GM12891 (cell line): Measurements from ENCODE around the gene LANCL1.

Experiments
- DNase-seq: peaks from one replicate; pipeline ENCODE4 v3.0.0; 2011; ENCODE audit warnings: low spot score; ENCODE audit not compliant: insufficient read length
- FAIRE-seq: peaks from 2 replicates; lab custom pipeline; 2011; peaks lifted over from hg19 to GRCh38; lab: Jason Lieb, UNC
- PAX5 ChIP-seq: IDR thresholded peaks from 2 replicates; pipeline ENCODE4 v1.6.1; 2011; ENCODE audit warnings: low read length, moderate library complexity, mild to moderate bottlenecking; ENCODE audit not compliant: insufficient read depth, severe bottlenecking
- POLR2A ChIP-seq: IDR thresholded peaks from 2 replicates; pipeline ENCODE4 v1.6.1; 2011; ENCODE audit warnings: low read depth, low read length, control low read depth
- POLR2AphosphoS5 ChIP-seq: IDR thresholded peaks from 2 replicates; pipeline ENCODE4 v1.6.1; 2011; ENCODE audit warnings: low read depth, low read length, control low read depth
- POU2F2 ChIP-seq: IDR thresholded peaks from 2 replicates; pipeline ENCODE4 v1.6.1; 2011; ENCODE audit warnings: low read depth, mild to moderate bottlenecking, control low read depth, low read length, moderate library complexity
- SPI1 ChIP-seq: IDR thresholded peaks from 2 replicates; pipeline ENCODE4 v1.6.1; 2011; ENCODE audit warnings: low read depth, low read length, control low read depth
- TAF1 ChIP-seq: IDR thresholded peaks from 2 replicates; pipeline ENCODE4 v1.6.1; 2011; ENCODE audit warnings: low read depth, low read length, control low read depth

The LANCL1 gene

DNA sequence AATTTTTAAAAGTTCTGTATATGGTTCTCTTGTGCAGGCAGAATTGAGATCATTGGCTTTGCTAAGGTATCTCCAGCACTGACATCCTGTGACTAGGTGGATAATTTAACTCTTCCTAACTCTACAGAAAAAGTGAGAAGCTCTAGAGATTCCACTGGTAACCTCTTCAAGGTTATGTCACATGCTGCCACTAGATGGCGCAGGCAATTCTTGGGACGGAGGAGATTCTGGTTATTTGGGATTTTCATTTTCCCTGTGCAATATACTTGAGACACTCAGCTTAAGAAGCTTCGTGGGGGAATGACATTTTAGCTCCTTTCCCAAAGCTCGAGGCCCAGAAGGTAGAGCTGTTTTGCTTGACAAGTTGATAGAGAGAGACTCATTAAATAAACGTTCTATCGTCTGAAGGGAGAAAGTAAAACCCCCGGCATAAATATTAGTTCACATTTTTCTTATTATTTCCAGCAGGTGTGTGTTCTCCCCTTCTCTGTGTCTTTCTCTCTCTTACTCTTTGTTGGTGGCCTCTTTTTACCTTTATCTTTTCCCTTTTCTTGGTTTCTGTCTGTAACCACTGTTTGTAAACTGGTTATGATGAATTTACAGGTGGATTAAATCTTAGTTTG is 26.6 kb upstream of the LANCL1 start:
- DNase-seq: no peak
- FAIRE-seq: no peak
- TF ChIP-seq POLR2AphosphoS5 (no peak), PAX5 (no peak), TAF1 (no peak), POLR2A (no peak), POU2F2 (no peak), SPI1 (no peak)

DNA sequence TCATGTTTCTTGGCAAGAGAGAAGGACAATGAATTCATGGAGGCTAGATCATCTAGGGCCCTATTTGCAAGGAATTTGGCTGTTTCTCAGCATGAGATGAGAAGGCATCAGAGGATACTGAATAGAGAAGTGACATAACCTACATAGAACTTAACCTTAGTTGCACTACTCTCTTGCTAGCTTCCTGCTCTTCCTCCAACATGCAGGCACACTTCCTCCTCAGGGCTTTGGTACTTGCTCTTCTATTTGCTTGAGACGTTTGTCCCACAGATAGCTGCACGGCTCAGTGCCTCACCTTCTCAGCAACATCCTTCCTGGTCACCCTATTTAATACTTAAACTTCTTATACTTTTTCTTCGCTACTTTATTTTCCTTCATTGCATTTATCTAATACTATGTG is 20.0 kb upstream of the LANCL1 start:
- DNase-seq: no peak
- TF ChIP-seq PAX5: no peak
- no peak for TF ChIP-seq POLR2A
- TF ChIP-seq SPI1: no peak
- no peak for TF ChIP-seq TAF1
- TF ChIP-seq POLR2AphosphoS5: no peak
- no peak for TF ChIP-seq POU2F2
- no peak for FAIRE-seq

DNA sequence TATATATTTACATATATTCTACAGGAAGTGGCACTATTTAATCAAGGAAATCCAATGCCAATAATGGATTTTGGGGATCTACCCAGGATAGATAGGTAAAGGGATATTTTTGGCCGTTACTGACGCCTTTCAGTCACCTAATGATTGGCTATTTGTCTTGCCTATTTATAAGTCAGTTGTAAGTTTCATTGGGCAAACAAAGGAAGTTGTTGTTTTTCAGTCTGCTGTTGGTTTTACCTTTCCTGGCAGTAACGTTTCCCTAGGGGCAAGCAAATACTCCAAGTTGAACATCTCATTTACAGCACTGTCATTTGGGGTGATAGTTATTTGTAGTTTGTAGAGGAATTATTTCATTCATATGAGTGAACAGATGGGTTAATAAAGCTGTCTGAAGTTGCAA is 17.0 kb upstream of the LANCL1 start:
- no peak for FAIRE-seq
- no peak for DNase-seq
- TF ChIP-seq POLR2A: no peak
- TF ChIP-seq SPI1: no peak
- TF ChIP-seq PAX5: no peak
- no peak for TF ChIP-seq TAF1
- no peak for TF ChIP-seq POLR2AphosphoS5
- no peak for TF ChIP-seq POU2F2

DNA sequence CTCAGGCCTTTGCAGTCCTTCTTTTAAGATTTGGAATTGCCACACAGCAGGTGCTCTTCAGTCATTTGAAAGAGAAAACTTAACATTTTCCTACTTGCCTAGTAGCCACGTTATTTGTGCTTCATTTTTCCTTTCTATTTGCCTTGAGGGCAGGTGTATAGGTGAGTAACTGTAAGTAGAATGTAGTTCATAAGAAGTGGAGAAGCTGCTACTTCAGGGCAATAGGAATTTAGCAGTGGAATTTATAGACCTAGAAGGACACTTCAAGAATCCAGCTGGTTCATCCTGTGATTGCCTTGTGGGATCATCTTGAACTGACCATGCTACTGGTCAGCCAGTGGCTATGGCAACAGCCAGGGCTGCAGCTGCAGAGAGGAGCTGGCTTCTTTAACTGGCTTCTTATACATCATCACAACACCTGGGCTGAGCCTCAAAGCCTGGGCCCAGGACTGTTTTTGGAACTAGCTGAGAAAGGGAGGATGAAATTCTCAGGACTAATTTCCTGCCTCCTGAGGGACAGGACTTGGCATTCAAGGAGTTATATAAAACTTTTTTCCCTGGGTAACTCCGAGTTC is 5.1 kb upstream of the LANCL1 start:
- no peak for FAIRE-seq
- no peak for TF ChIP-seq PAX5
- no peak for TF ChIP-seq POU2F2
- TF ChIP-seq SPI1: no peak
- TF ChIP-seq POLR2A: no peak
- TF ChIP-seq TAF1: no peak
- TF ChIP-seq POLR2AphosphoS5: no peak
- no peak for DNase-seq

DNA sequence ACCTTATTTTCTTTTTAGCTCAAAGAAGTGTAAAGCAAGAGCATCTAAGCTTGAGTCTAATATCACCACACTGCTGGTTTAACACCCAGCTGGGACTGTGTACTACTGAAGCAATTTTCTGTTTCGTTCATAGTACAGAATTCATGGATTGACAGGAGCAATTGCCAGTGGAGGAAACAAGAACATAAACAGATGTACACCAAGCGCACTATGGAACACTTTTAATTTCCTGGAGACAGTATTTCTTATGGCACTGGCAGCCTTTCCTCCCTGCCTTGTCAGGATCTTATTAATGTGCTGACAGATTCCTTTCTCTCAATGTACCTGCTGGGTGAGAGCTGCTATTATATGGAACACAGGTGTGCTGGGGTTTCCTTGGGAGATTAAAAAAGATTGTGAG is 4.2 kb upstream of the LANCL1 start:
- DNase-seq (no peak), FAIRE-seq (no peak)
- TF ChIP-seq SPI1: no peak
- TF ChIP-seq TAF1: no peak
- no peak for TF ChIP-seq POU2F2
- no peak for TF ChIP-seq PAX5
- TF ChIP-seq POLR2A: no peak
- no peak for TF ChIP-seq POLR2AphosphoS5

DNA sequence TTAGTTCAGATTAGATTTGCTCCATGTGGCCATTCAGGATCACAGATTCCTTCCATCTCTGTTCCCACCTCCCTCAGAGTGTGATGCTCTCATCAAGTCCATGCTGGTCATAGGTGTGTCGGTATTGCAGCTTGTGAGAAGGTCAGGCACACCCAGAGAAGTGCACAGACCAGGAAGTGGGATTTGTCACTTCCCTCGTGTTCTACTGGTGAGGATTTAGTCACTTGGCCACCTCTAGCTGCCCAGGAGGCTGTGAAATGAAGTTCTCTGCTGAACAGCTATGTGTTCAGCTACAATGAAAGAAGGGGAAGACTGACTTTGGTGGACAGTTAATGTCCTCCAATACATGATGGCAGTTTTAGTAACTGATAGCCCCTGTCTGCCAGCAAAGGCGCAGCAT is 3.5 kb upstream of the LANCL1 start:
- FAIRE-seq: no peak
- TF ChIP-seq SPI1 (no peak), POLR2A (no peak), POLR2AphosphoS5 (no peak), TAF1 (no peak), POU2F2 (no peak), PAX5 (no peak)
- no peak for DNase-seq

DNA sequence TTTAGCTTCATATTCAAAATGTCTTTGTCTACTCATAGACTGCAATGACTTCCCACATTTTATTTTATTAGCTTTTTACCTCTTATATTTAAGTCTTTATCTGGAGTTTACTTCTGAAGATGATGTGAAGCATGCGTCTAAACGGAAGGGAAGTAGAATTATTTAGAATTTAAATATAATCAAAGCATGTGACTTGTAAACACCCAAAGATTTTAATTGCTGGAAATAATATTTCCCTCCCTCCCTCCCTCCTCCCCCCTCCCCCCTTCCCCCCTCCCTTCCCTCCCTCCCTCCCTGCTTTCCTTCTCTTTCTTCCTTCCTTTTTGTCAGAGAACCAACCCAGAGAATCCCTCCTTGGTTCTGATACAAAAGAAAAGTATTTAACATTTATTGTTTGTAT is 2.1 kb upstream of the LANCL1 start:
- no peak for FAIRE-seq

DNA sequence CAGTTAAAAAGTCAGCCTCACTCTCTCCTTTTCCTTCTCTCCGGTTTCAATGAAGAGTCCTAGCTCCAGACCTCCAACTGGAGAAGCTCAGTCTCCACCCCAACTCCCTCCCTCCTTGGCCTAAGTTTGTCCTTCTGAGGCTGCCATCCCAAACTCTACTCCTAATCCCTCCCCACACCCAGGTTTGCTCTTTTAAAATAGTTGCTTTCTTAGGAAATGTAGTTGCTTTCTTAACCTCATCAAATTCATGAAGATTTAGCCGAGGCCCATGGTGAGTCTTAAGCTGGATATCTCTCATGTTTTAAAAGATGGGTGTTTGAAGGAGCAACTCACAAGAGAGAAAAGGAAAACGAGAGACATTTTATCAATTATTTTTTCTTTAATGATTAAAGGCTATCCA is 937 bp upstream of the LANCL1 start:
- TF ChIP-seq PAX5 (no peak), POU2F2 (no peak), TAF1 (no peak), POLR2A (no peak), SPI1 (no peak), POLR2AphosphoS5 (no peak)
- no peak for FAIRE-seq
- no peak for DNase-seq

More for the DNA sequence above, 2.1 kb upstream of the LANCL1 start:
- TF ChIP-seq POU2F2: no peak
- no peak for TF ChIP-seq PAX5
- DNase-seq: no peak

DNA sequence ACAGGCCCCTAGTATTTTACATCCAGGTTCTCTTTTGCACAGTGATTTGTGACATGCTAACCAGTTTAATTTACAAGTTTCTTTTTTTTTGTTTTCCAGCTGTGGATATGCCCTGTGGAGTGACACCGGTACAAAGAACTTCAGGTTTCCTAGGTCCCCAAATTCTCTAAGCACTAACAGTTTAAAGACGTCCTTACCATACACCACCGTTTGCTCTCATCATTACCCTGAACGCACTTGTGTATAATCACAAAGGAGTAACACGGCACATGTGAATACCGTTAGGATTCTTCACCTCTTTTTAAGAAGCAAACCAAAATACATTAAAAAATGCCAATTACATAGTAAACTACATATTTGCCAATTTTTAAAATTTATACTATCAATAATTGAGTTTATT is 853 bp downstream of the LANCL1 start:
- DNase-seq (no peak), FAIRE-seq (no peak)
- TF ChIP-seq POLR2AphosphoS5: no peak
- no peak for TF ChIP-seq PAX5

DNA sequence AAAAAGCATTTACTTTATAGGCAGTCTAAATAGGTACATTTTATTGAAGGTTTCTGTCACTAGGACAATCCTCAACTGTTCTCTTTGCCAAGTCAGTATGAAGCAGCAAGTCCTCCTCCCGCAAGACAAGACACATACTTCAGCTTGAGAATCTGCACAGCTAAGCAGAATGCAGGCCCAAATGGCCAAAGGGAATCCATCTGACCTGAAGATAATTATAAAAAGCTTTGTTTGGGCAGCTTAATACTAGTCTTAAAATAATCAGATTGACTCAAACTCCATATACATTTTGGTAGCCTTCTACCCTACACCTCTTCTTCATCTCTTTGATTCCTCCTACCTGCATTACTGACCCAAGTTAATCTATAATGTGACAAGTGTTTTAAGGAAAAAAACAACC is 1.8 kb downstream of the LANCL1 start:
- FAIRE-seq (no peak), DNase-seq (no peak)
- no peak for TF ChIP-seq TAF1
- no peak for TF ChIP-seq POLR2AphosphoS5
- no peak for TF ChIP-seq PAX5
- no peak for TF ChIP-seq SPI1
- no peak for TF ChIP-seq POLR2A
- no peak for TF ChIP-seq POU2F2

DNA sequence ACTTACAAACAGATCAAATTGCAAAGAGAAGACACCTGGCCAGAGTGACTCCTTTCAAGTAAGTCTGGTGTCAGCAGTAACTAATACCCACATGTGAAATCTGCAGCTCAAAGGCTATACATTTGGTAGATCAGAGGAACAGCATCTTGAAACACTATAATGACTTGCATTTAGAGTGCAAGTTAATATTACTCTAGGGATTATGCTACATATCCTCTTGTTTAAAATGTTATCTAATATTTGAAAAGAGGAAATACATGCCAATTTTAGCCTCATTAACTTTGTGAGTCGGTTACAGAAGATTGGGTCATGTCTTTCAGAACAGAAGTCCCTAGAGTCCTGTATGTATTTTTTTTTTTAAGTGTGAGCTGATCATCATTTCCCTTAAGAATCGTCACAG is 15.2 kb downstream of the LANCL1 start:
- DNase-seq (no peak), FAIRE-seq (no peak)
- TF ChIP-seq POU2F2: no peak
- no peak for TF ChIP-seq TAF1
- no peak for TF ChIP-seq POLR2A
- no peak for TF ChIP-seq PAX5
- no peak for TF ChIP-seq POLR2AphosphoS5
- TF ChIP-seq SPI1: no peak
